Neural crest cell (in vitro differentiated cells): ENCODE measurements around the gene MFSD6L. TPM values are rescaled to one million over a fixed set of nuclear protein-coding genes. Genes with fewer than 3 reads are reported as not detected.

Experiments
- DNase-seq: peaks from one replicate; pipeline ENCODE4 v3.0.0; 2021; ENCODE audit warnings: low read depth, mixed read lengths, low spot score
- H3K27ac Mint-ChIP-seq: one replicate; pipeline ENCODE4 v1.8.0; 2021; ENCODE audit warnings: mild to moderate bottlenecking, mixed read lengths; ENCODE audit not compliant: unreplicated experiment
- H3K27me3 Mint-ChIP-seq: 2 replicates; pipeline ENCODE4 v1.8.0; 2021; ENCODE audit warnings: low read depth, mild to moderate bottlenecking, mixed read lengths
- H3K36me3 Mint-ChIP-seq: 2 replicates; pipeline ENCODE4 v1.8.0; 2021; ENCODE audit warnings: low read depth, mild to moderate bottlenecking, mixed read lengths
- H3K4me1 Mint-ChIP-seq: 2 replicates; pipeline ENCODE4 v1.8.0; 2021; ENCODE audit warnings: mixed read lengths
- H3K4me3 Mint-ChIP-seq: one replicate; pipeline ENCODE4 v1.8.0; 2021; ENCODE audit warnings: mild to moderate bottlenecking, mixed read lengths
- H3K9me3 Mint-ChIP-seq: 2 replicates; pipeline ENCODE4 v1.8.0; 2021; ENCODE audit warnings: mixed read lengths
- total RNA-seq: library from RNA; stranded (reverse); gene quantifications from 2 replicates; pipeline ENCODE4 v1.2.1, GENCODE V29; 2021
- TF ChIP-seq, protein P1 (sequence below): fragments of 200-600 bp; sonication (generic); conservative IDR thresholded peaks from 2 replicates; pipeline ENCODE4 v1.5.0; 2021; ENCODE audit warnings: antibody characterized with exemption, mild to moderate bottlenecking

MFSD6L gene
- total RNA-seq, 1 donor from 2014 or later: not detected

DNA sequence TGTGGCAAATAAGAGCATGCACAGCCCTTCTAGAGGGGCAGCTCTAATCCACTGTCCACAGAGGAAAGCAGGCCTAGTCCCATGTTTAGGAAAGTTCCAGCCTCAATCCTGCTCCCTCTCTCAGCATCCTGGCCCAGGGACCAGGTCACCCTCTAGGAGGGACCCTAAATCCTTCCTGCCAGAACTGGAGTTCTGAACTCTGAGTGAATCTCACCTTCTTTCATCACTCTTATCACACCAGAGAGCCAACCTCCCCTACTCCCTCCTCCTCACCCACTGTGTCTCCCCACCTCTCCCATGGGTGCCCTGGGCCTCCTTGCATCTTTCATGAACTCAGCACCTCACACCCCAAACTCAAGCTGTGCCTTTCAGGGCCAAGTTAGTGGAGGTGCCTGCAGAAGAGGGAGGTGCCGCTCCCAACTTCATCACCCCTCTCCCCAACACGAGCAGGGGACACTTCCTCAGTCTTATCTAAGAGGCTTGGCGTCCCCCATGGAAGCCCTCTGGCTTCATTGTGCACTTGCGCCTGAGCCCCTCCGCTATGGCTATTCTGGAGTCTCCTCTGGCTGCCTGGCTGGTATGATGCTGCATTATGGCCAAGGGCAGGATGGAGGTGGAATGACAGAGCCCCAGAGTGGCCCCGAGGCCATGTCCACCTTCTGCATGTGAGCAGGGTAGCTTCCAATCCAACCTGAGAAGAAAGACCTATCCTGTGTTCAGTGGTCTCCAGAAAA is 36.6 kb upstream of the MFSD6L start:
- no peaks in the 10 kb centered on the region for H3K27me3 Mint-ChIP-seq
- no peaks in the 10 kb centered on the region for H3K36me3 Mint-ChIP-seq
- no peak overlapping the region for H3K27ac Mint-ChIP-seq
- TF ChIP-seq, protein P1, sequence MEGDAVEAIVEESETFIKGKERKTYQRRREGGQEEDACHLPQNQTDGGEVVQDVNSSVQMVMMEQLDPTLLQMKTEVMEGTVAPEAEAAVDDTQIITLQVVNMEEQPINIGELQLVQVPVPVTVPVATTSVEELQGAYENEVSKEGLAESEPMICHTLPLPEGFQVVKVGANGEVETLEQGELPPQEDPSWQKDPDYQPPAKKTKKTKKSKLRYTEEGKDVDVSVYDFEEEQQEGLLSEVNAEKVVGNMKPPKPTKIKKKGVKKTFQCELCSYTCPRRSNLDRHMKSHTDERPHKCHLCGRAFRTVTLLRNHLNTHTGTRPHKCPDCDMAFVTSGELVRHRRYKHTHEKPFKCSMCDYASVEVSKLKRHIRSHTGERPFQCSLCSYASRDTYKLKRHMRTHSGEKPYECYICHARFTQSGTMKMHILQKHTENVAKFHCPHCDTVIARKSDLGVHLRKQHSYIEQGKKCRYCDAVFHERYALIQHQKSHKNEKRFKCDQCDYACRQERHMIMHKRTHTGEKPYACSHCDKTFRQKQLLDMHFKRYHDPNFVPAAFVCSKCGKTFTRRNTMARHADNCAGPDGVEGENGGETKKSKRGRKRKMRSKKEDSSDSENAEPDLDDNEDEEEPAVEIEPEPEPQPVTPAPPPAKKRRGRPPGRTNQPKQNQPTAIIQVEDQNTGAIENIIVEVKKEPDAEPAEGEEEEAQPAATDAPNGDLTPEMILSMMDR: no peak
- H3K4me1 Mint-ChIP-seq: peaks cover 6% of the 10 kb centered on the region
- no peak for DNase-seq
- no peaks in the 10 kb centered on the region for H3K9me3 Mint-ChIP-seq
- no peak overlapping the region for H3K4me3 Mint-ChIP-seq

DNA sequence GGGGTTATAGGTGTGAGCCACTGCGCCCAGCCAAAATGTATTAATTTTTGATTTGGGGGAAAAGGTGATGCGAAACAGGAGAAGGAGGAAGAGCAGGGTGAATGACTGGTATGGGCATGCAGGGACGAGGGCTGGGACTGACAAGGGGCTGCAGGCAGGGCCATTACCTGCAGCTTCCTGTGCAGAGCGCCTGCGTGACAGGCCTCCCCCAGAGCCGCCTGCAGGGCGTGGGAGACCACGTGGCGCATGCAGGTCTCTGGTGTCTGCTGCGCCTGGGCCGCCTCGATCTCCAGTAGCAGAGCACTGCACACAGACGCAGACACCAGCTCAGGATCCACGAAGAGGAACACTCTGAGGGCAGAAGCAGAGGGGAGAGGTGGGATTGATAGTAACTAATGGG is 35.9 kb upstream of the MFSD6L start:
- no peaks in the 10 kb centered on the region for H3K9me3 Mint-ChIP-seq
- no peaks in the 10 kb centered on the region for H3K27me3 Mint-ChIP-seq
- H3K4me3 Mint-ChIP-seq: no peak overlapping the region
- DNase-seq: no peak
- H3K4me1 Mint-ChIP-seq: peaks cover 6% of the 10 kb centered on the region
- no peak overlapping the region for H3K27ac Mint-ChIP-seq
- TF ChIP-seq, protein P1: no peak
- no peaks in the 10 kb centered on the region for H3K36me3 Mint-ChIP-seq

DNA sequence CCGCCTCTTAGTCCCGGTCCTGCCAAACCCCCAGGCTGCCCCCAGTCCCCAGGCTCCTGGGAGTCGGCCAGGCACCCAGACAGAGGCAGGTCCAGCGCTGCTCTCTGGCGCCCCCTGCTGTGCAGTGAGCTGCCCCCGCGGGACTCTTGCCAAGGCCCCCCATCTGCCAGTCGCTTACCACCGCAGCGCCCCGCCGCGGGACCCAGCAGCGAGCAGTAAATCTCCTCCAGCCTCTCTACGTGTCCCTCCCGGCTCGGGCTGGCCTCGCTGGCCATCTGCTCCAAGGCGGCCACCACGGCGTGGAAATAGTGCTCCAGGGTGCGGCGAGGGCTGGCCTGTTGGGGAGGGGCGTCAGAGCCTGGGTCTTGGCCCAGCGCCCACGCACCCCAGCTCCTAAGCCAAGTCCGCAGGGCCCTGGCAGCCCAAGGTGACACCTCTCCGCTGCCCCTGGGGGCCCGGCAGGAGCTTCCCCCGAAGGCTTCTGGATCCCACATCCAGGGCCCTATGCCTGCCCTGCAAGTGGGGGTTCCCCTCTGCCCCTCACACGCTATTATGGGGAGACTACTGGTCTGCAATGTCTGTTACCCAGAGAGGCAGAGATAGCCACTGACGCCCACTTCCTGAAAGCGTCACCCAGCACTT is 33.7 kb upstream of the MFSD6L start:
- H3K27me3 Mint-ChIP-seq: no peaks in the 10 kb centered on the region
- H3K9me3 Mint-ChIP-seq: no peaks in the 10 kb centered on the region
- H3K36me3 Mint-ChIP-seq: no peaks in the 10 kb centered on the region
- H3K4me3 Mint-ChIP-seq: no peak overlapping the region
- peaks cover 6% of the 10 kb centered on the region for H3K4me1 Mint-ChIP-seq
- TF ChIP-seq, protein P1: peak; percentile 61
- H3K27ac Mint-ChIP-seq: no peak overlapping the region
- DNase-seq: peak; percentile 52

DNA sequence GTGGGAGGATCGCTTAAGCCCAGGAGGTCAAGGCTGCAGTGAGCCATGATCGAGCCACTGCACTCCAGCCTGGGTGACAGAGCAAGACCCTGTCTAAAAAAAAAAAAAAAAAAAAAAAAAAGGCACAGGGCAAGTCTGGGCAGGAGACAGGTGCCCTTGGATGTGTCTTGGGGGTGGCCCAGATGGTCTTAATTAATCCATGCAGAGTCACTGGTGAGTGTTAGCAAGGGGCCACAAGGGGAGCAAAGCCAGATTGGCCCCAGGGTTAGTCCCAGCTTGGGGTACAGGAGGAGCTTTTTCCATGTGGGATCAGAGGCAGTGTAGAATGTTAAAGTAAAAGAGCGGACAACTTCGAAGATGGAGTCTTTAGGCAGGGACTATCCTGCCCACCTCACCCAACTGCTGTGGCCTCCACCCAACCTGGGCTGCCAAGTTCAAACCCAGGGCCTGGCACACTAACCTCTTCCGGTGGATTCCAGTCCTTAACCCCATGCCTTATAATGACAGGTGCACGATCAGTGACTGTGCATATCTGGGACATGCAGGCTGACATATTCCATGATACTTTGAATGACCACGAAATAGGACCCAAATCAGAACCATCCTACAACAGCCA is 32.2 kb upstream of the MFSD6L start:
- Mint-ChIP-seq H3K4me1 (peaks cover 5% of the 10 kb centered on the region), H3K27me3 (peaks cover 2% of the 10 kb centered on the region), H3K36me3 (no peaks in the 10 kb centered on the region), H3K9me3 (no peaks in the 10 kb centered on the region), H3K27ac (peak overlapping the region; percentile 53), H3K4me3 (no peak overlapping the region)
- TF ChIP-seq, protein P1: no peak
- DNase-seq: no peak

DNA sequence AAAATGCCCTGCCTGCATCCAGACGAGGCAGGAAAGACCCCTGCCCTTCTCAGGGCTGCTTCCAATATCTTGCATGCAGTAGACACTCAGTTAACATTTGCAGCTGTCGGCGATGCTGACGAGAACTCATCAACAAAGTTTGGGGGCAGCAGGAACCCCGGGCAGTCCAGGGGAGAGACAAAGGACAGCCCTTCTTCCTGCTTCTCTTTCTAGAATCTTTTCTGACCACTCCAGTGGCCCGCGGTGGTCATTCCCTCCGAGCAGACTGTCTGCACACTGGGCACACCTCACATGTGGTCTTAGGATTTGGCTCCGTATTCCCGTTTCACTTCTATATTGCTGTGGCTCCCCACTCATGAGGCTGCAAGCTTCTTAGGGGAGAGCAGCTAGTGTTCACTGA is 31.0 kb upstream of the MFSD6L start:
- H3K9me3 Mint-ChIP-seq: no peaks in the 10 kb centered on the region
- peaks cover 5% of the 10 kb centered on the region for H3K4me1 Mint-ChIP-seq
- no peak overlapping the region for H3K4me3 Mint-ChIP-seq
- no peak for DNase-seq
- H3K27me3 Mint-ChIP-seq: peaks cover 2% of the 10 kb centered on the region
- TF ChIP-seq, protein P1: no peak
- no peak overlapping the region for H3K27ac Mint-ChIP-seq
- no peaks in the 10 kb centered on the region for H3K36me3 Mint-ChIP-seq
